Mucosa of stomach (tissue), 1 donor: ENCODE measurements around the gene HIGD1B.

Source experiments
- H3K27me3 ChIP-seq: one replicate; pipeline ENCODE4 v1.7.0; 2013; ENCODE audit warnings: mild to moderate bottlenecking, low read length; ENCODE audit not compliant: control insufficient read depth, insufficient read depth
- H3K36me3 ChIP-seq: one replicate; pipeline ENCODE4 v1.7.0; 2013; ENCODE audit warnings: low read length; ENCODE audit not compliant: control insufficient read depth, insufficient read depth
- H3K4me1 ChIP-seq: one replicate; pipeline ENCODE4 v1.7.0; 2013; ENCODE audit warnings: mild to moderate bottlenecking, low read length; ENCODE audit not compliant: control insufficient read depth, insufficient read depth
- H3K4me3 ChIP-seq: one replicate; pipeline ENCODE4 v1.7.0; 2013; ENCODE audit warnings: low read length
- H3K9ac ChIP-seq: one replicate; pipeline ENCODE4 v1.7.0; 2013; ENCODE audit warnings: mild to moderate bottlenecking, low read length, moderate library complexity
- H3K9me3 ChIP-seq: one replicate; pipeline ENCODE4 v1.7.0; 2013; ENCODE audit warnings: mild to moderate bottlenecking, low read length, moderate library complexity; ENCODE audit not compliant: control insufficient read depth
- donor health status: Pancreatic carcinoma.

Gene HIGD1B

GRCh38 chr17:44887971-44888954 is 40.6 kb downstream of the HIGD1B start:
- Histone ChIP-seq H3K9me3 (no peaks in the 10 kb centered on the region), H3K27me3 (no peaks in the 10 kb centered on the region), H3K4me3 (no peak overlapping the region), H3K36me3 (peaks cover 3% of the 10 kb centered on the region), H3K4me1 (no peaks in the 10 kb centered on the region), H3K9ac (no peak overlapping the region)

- H3K4me1 ChIP-seq: no peaks in the 10 kb centered on the region
- no peak overlapping the region for H3K9ac ChIP-seq
- H3K9me3 ChIP-seq: no peaks in the 10 kb centered on the region
- no peaks in the 10 kb centered on the region for H3K27me3 ChIP-seq
- no peaks in the 10 kb centered on the region for H3K36me3 ChIP-seq
- no peak overlapping the region for H3K4me3 ChIP-seq
These were observed 41.3 kb downstream of the HIGD1B start for GRCh38 chr17:44889003-44889402.

- H3K9me3 ChIP-seq: no peaks in the 10 kb centered on the region
- no peak overlapping the region for H3K4me3 ChIP-seq
- no peak overlapping the region for H3K9ac ChIP-seq
- no peaks in the 10 kb centered on the region for H3K4me1 ChIP-seq
- no peaks in the 10 kb centered on the region for H3K36me3 ChIP-seq
- H3K27me3 ChIP-seq: no peaks in the 10 kb centered on the region
These were observed 44.6 kb downstream of the HIGD1B start for GRCh38 chr17:44892250-44892649.

- Histone ChIP-seq H3K4me1 (peaks cover 8% of the 10 kb centered on the region), H3K36me3 (no peaks in the 10 kb centered on the region)
These were observed 47.0 kb downstream of the HIGD1B start for GRCh38 chr17:44894642-44895041.

GRCh38 chr17:44898768-44899073 is 51.0 kb downstream of the HIGD1B start:
- no peaks in the 10 kb centered on the region for H3K36me3 ChIP-seq
- no peaks in the 10 kb centered on the region for H3K27me3 ChIP-seq
- H3K9me3 ChIP-seq: no peaks in the 10 kb centered on the region
- H3K4me1 ChIP-seq: peaks cover 15% of the 10 kb centered on the region
- H3K9ac ChIP-seq: peak overlapping the region; percentile 77
- H3K4me3 ChIP-seq: peak overlapping the region; percentile 48

More at GRCh38 chr17:44894642-44895041, 47.0 kb downstream of the HIGD1B start:
- Histone ChIP-seq H3K27me3 (no peaks in the 10 kb centered on the region), H3K4me3 (no peak overlapping the region), H3K9ac (no peak overlapping the region), H3K9me3 (no peaks in the 10 kb centered on the region)

GRCh38 chr17:44899074-44899782 is 51.5 kb downstream of the HIGD1B start, which contains the start of gene EFTUD2:
Gene EFTUD2, minus strand, starts transcription at chr17:44899445. Its CDS starts 4,924 bp downstream, at chr17:44894521.
- Histone ChIP-seq H3K9me3 (no peaks in the 10 kb centered on the region), H3K4me3 (peak within 1 kb of the TSS; percentile 48), H3K27me3 (no peaks in the 10 kb centered on the region), H3K36me3 (no peaks in the 10 kb centered on the region), H3K9ac (peak within 1 kb of the TSS; percentile 77), H3K4me1 (peaks cover 15% of the 10 kb centered on the region)
